ENCODE results near the gene ENTPD6. TPM values are rescaled to one million over a fixed set of nuclear protein-coding genes. Genes with fewer than 3 reads are reported as not detected.

ENTPD6 gene
- total RNA-seq, 1 experiment from 2014 or later: 86.6 TPM

- no peak overlapping the region for H3K4me3 Mint-ChIP-seq (ENCODE audit: unreplicated experiment)
- H3K36me3 Mint-ChIP-seq (ENCODE audit: insufficient read depth, unreplicated experiment): peaks cover 30% of the 10 kb centered on the region
Observed at GRCh38 chr20:25214819-25215218, 19.3 kb downstream of the ENTPD6 start.

DNA sequence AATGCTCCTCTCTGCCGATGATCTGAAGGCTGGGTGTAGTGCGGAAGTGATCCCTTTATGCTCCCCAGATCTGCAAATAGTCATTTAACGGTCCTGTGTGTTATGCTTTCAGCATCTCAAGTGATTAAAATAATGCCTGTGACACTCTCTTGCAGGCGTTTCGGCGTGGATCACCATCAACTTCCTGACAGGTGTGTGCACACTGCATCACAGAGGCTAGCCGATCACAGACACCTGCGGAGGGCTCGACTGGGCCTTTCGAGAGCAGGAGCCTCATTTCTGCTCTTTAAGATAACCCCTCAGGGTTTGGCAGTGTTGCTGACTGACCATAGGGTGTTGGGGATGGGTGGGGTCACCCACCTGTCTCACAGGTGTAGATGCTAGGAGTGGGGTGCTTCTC is 20.0 kb downstream of the ENTPD6 start:
- H3K27me3 ChIP-seq (replicated peaks; ENCODE audit: control insufficient read depth, insufficient read depth, low read length): no peaks in the 10 kb centered on the region
- H3K36me3 ChIP-seq (ENCODE audit: control insufficient read depth, insufficient read depth, low read length): peaks cover 2% of the 10 kb centered on the region
- Mint-ChIP-seq H3K36me3 (ENCODE audit: insufficient read depth, unreplicated experiment) (peaks cover 30% of the 10 kb centered on the region), H3K4me1 (ENCODE audit: low read depth, unreplicated experiment) (no peaks in the 10 kb centered on the region), H3K27ac (ENCODE audit: unreplicated experiment) (no peak overlapping the region), H3K4me3 (ENCODE audit: unreplicated experiment) (no peak overlapping the region), H3K27me3 (ENCODE audit: insufficient read depth, unreplicated experiment) (no peaks in the 10 kb centered on the region), H3K9me3 (ENCODE audit: unreplicated experiment) (no peaks in the 10 kb centered on the region)
- DNase-seq: no peak
- no TSS peak for BruUV-seq (replicated peaks)
- no peaks in the 10 kb centered on the region for H3K9me3 ChIP-seq
- CTCF ChIA-PET: no interaction called here
- POLR2A ChIA-PET: no interaction called here
- intact Hi-C loops (cut with micrococcal nuclease; ENCODE audit: unreplicated experiment): loop anchor here (2.0 kb wide), 1 partner anchor 21 kb away; the partner anchor contains the start of gene ENTPD6
- TF ChIP-seq CTCF (IDR thresholded peaks at IDR 0.05; ENCODE audit: insufficient read depth in 1 of 2, low read depth in 1 of 2, low read length in 1 of 2, severe bottlenecking in 1 of 2, unreplicated experiment in 1 of 2): no peak
- H3K4me1 ChIP-seq: no peaks in the 10 kb centered on the region
- H3K4me3 ChIP-seq (ENCODE audit: low read depth, low read length): no peak overlapping the region

More at GRCh38 chr20:25214819-25215218, 19.3 kb downstream of the ENTPD6 start:
- Mint-ChIP-seq H3K9me3 (ENCODE audit: unreplicated experiment) (no peaks in the 10 kb centered on the region), H3K27ac (ENCODE audit: unreplicated experiment) (no peak overlapping the region), H3K4me1 (ENCODE audit: low read depth, unreplicated experiment) (no peaks in the 10 kb centered on the region), H3K27me3 (ENCODE audit: insufficient read depth, unreplicated experiment) (no peaks in the 10 kb centered on the region)
- DNase-seq: no peak
- H3K36me3 ChIP-seq (ENCODE audit: control insufficient read depth, insufficient read depth, low read length): no peaks in the 10 kb centered on the region; the same call in none of the 2 replicates
- intact Hi-C loops (cut with micrococcal nuclease; ENCODE audit: unreplicated experiment): loop anchor here (2.0 kb wide), 1 partner anchor 20 kb away; the partner anchor contains the start of gene ENTPD6
- TF ChIP-seq CTCF (IDR thresholded peaks at IDR 0.05; ENCODE audit: insufficient read depth in 1 of 2, low read depth in 1 of 2, low read length in 1 of 2, severe bottlenecking in 1 of 2, unreplicated experiment in 1 of 2): no peak
- no peaks in the 10 kb centered on the region for H3K9me3 ChIP-seq
- no TSS peak for BruUV-seq (replicated peaks)
- no peaks in the 10 kb centered on the region for H3K4me1 ChIP-seq
- POLR2A ChIA-PET: no interaction called here
- no peaks in the 10 kb centered on the region for H3K27me3 ChIP-seq (replicated peaks; ENCODE audit: control insufficient read depth, insufficient read depth, low read length)
- CTCF ChIA-PET: no interaction called here
- H3K4me3 ChIP-seq (ENCODE audit: low read depth, low read length): no peak overlapping the region

- H3K9me3 ChIP-seq: no peaks in the 10 kb centered on the region
- no TSS peak for BruUV-seq (replicated peaks)
- no peaks in the 10 kb centered on the region for H3K27me3 ChIP-seq (replicated peaks; ENCODE audit: control insufficient read depth, insufficient read depth, low read length)
- H3K36me3 Mint-ChIP-seq (ENCODE audit: insufficient read depth, unreplicated experiment): peaks cover 34% of the 10 kb centered on the region
- no peaks in the 10 kb centered on the region for H3K9me3 Mint-ChIP-seq (ENCODE audit: unreplicated experiment)
- no peaks in the 10 kb centered on the region for H3K4me1 ChIP-seq
- H3K36me3 ChIP-seq (ENCODE audit: control insufficient read depth, insufficient read depth, low read length): peaks cover 4% of the 10 kb centered on the region
- no peak for TF ChIP-seq CTCF (IDR thresholded peaks at IDR 0.05; ENCODE audit: insufficient read depth in 1 of 2, low read depth in 1 of 2, low read length in 1 of 2, severe bottlenecking in 1 of 2, unreplicated experiment in 1 of 2)
- ChIA-PET CTCF (no interaction called here), POLR2A (no interaction called here)
- intact Hi-C loops (cut with micrococcal nuclease; ENCODE audit: unreplicated experiment): no loop called here
- no peak overlapping the region for H3K27ac Mint-ChIP-seq (ENCODE audit: unreplicated experiment)
- H3K4me1 Mint-ChIP-seq (ENCODE audit: low read depth, unreplicated experiment): no peaks in the 10 kb centered on the region
- no peaks in the 10 kb centered on the region for H3K27me3 Mint-ChIP-seq (ENCODE audit: insufficient read depth, unreplicated experiment)
- DNase-seq: no peak
- no peak overlapping the region for H3K4me3 Mint-ChIP-seq (ENCODE audit: unreplicated experiment)
- H3K4me3 ChIP-seq (ENCODE audit: low read depth, low read length): no peak overlapping the region
Observed at GRCh38 chr20:25216199-25216945, 20.9 kb downstream of the ENTPD6 start.

All from Caco-2 (cell line).